ENCODE results near the gene SEC31B. TPM values are rescaled to one million over a fixed set of nuclear protein-coding genes. Genes with fewer than 3 reads are reported as not detected.

SEC31B gene
- total RNA-seq, 1 experiment from 2014 or later: 10.6 TPM

DNA sequence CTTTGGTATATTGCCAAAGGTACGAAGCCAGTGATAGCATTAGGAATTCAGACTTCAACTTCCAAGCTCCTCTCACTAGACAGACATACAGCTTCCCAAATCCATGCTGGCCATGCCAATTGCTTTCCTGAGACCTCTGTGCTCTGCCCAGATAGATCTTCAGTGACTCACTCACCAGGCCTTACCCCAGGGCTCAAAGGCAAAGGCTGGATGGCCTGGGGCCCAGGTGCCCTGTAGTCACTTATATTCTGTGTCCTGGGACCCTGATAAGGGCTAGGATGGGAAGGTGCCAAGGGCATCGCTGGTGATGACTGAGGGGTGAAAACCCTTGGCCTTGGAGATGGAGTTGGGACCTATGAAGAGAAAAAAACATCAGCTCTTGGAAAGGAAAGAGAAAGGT, 29.1 kb downstream of the SEC31B start:
- H3K27me3 Mint-ChIP-seq (ENCODE audit: insufficient read depth, unreplicated experiment): no peaks in the 10 kb centered on the region
- TF ChIP-seq, protein P1, sequence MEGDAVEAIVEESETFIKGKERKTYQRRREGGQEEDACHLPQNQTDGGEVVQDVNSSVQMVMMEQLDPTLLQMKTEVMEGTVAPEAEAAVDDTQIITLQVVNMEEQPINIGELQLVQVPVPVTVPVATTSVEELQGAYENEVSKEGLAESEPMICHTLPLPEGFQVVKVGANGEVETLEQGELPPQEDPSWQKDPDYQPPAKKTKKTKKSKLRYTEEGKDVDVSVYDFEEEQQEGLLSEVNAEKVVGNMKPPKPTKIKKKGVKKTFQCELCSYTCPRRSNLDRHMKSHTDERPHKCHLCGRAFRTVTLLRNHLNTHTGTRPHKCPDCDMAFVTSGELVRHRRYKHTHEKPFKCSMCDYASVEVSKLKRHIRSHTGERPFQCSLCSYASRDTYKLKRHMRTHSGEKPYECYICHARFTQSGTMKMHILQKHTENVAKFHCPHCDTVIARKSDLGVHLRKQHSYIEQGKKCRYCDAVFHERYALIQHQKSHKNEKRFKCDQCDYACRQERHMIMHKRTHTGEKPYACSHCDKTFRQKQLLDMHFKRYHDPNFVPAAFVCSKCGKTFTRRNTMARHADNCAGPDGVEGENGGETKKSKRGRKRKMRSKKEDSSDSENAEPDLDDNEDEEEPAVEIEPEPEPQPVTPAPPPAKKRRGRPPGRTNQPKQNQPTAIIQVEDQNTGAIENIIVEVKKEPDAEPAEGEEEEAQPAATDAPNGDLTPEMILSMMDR (IDR thresholded peaks at IDR 0.05; ENCODE audit: unreplicated experiment): no peak
- H3K4me3 Mint-ChIP-seq (ENCODE audit: unreplicated experiment): no peak overlapping the region
- H3K4me1 Mint-ChIP-seq (ENCODE audit: insufficient read depth, unreplicated experiment): no peaks in the 10 kb centered on the region
- intact Hi-C loops (cut with micrococcal nuclease): no loop called here
- no peak overlapping the region for H3K27ac Mint-ChIP-seq (ENCODE audit: low read depth, unreplicated experiment)
- no peak for DNase-seq (ENCODE audit: unreplicated experiment)
- CTCF ChIA-PET: interaction anchor here (0.6 to 1.3 kb wide), 3 partner anchors 9 to 380 kb away, joined by 3 to 4 read pairs (median 3); no protein-coding TSS in a partner anchor
- peaks cover 26% of the 10 kb centered on the region for H3K36me3 Mint-ChIP-seq (ENCODE audit: insufficient read depth, unreplicated experiment)
- POLR2A ChIA-PET: no interaction called here
- no peaks in the 10 kb centered on the region for H3K9me3 Mint-ChIP-seq (ENCODE audit: unreplicated experiment)
- no TSS peak for BruUV-seq (replicated peaks)

DNA sequence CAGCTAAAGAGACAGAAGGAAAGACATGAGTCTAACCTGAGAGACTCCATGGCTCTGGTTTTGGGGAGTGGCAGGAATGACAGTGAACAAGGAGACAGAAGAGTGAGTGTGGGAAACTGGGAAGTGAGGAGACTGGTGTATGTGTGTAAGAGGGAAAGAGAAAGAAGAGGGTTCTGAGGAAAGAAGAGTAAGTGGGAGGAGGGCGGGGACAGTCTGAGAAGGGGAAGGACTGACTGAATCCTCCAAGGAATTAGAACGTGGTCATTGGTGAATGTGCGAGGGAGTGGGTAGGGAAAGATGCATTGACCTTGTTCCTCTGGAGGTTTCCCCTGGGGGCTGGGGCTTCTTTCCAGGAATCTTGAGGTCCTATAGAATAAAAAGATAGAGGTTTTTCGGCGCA, 30.3 kb downstream of the SEC31B start:
- intact Hi-C loops (cut with micrococcal nuclease): no loop called here
- H3K4me1 Mint-ChIP-seq (ENCODE audit: insufficient read depth, unreplicated experiment): no peaks in the 10 kb centered on the region
- no peak overlapping the region for H3K4me3 Mint-ChIP-seq (ENCODE audit: unreplicated experiment)
- no peak overlapping the region for H3K27ac Mint-ChIP-seq (ENCODE audit: low read depth, unreplicated experiment)
- no peak for DNase-seq (ENCODE audit: unreplicated experiment)
- H3K9me3 Mint-ChIP-seq (ENCODE audit: unreplicated experiment): no peaks in the 10 kb centered on the region
- peaks cover 26% of the 10 kb centered on the region for H3K36me3 Mint-ChIP-seq (ENCODE audit: insufficient read depth, unreplicated experiment)
- no peaks in the 10 kb centered on the region for H3K27me3 Mint-ChIP-seq (ENCODE audit: insufficient read depth, unreplicated experiment)
- TF ChIP-seq, protein P1 (IDR thresholded peaks at IDR 0.05; ENCODE audit: unreplicated experiment): no peak
- ChIA-PET POLR2A (interaction anchor here (0.5 kb wide), 1 partner anchor 76 kb away, joined by 3 read pairs; no protein-coding TSS in a partner anchor), CTCF (interaction anchor here (1.0 kb wide), 1 partner anchor 29 kb away, joined by 3 read pairs; no protein-coding TSS in a partner anchor)
- BruUV-seq (replicated peaks): no TSS peak

DNA sequence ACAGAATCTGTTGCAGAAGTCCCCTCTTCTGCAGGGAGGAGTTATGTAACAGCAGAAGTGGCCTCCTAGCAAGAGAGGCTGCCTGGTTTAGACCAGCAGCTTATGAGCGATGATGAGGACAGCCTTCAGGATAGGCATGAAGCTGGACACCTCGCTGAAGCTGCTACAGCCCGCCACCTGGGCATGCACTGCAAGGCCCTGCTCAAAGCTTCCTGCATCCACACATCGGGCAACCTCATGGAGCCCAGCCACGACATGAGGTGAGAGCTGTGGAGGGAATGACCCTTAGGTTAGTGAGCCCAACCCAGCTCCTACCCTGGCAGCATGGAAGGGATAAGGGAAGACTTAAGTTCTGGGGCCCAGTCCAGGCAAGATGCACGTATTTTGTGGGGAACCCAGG, 32.1 kb downstream of the SEC31B start:
- CTCF ChIA-PET: interaction anchor here (0.5 to 1.1 kb wide), 6 partner anchors 10 to 150 kb away, joined by 3 read pairs; no protein-coding TSS in a partner anchor
- Mint-ChIP-seq H3K4me1 (ENCODE audit: insufficient read depth, unreplicated experiment) (no peaks in the 10 kb centered on the region), H3K4me3 (ENCODE audit: unreplicated experiment) (no peak overlapping the region), H3K27me3 (ENCODE audit: insufficient read depth, unreplicated experiment) (no peaks in the 10 kb centered on the region), H3K36me3 (ENCODE audit: insufficient read depth, unreplicated experiment) (peaks cover 19% of the 10 kb centered on the region), H3K9me3 (ENCODE audit: unreplicated experiment) (no peaks in the 10 kb centered on the region), H3K27ac (ENCODE audit: low read depth, unreplicated experiment) (no peak overlapping the region)
- TF ChIP-seq, protein P1 (IDR thresholded peaks at IDR 0.05; ENCODE audit: unreplicated experiment): no peak
- intact Hi-C loops (cut with micrococcal nuclease): no loop called here
- no peak for DNase-seq (ENCODE audit: unreplicated experiment)
- POLR2A ChIA-PET: no interaction called here
- BruUV-seq (replicated peaks): no TSS peak

DNA sequence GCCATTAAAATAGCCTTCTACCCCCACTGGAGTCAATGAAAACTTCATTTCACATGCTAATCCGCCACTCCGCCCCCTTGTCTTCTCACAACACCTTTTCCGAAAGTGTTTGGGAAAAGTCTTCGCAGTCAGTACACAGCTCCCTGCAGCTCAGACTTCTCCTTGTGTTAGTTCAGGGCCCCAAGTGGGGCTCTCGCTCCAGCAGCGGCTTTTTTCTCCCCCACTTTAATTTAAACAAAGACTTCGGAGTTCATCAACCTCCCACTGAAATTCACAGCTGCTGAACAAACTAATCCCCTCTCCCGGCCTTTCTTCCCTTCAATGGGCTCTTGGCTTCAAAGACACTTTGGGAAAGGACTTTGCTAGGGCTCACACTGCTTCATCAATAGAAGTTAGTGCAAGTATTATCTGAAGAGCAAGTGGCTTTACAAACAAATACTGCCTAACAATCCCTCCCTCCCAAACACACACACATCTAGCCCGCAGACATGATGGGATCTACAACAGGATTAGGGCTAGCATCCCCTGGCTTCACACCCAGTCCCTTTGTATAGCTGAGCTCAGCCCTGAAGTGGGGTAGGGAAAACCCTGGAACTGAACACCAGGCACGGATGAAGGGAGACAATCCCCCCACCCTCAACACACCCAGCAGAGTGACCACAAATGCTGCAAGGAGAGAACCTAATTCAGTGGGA, 33.7 kb downstream of the SEC31B start:
- BruUV-seq (replicated peaks): no TSS peak
- Mint-ChIP-seq H3K27me3 (ENCODE audit: insufficient read depth, unreplicated experiment) (peaks cover 10% of the 10 kb centered on the region), H3K4me3 (ENCODE audit: unreplicated experiment) (no peak overlapping the region), H3K36me3 (ENCODE audit: insufficient read depth, unreplicated experiment) (peaks cover 19% of the 10 kb centered on the region), H3K9me3 (ENCODE audit: unreplicated experiment) (no peaks in the 10 kb centered on the region), H3K27ac (ENCODE audit: low read depth, unreplicated experiment) (no peak overlapping the region), H3K4me1 (ENCODE audit: insufficient read depth, unreplicated experiment) (peaks cover 5% of the 10 kb centered on the region)
- intact Hi-C loops (cut with micrococcal nuclease): no loop called here
- DNase-seq (ENCODE audit: unreplicated experiment): no peak
- TF ChIP-seq, protein P1 (IDR thresholded peaks at IDR 0.05; ENCODE audit: unreplicated experiment): no peak
- ChIA-PET POLR2A (no interaction called here), CTCF (interaction anchor here (0.6 to 1.2 kb wide), 2 partner anchors 8 to 147 kb away, joined by 3 to 4 read pairs; no protein-coding TSS in a partner anchor)

All from MCF 10A (cell line).